K562 (cell line): ENCODE measurements around the gene PDE2A. TPM values are rescaled to one million over a fixed set of nuclear protein-coding genes. Genes with fewer than 3 reads are reported as not detected.
A peak's percentile ranks its signal among the peaks of the same experiment; 100 is the strongest.

ENCODE experiments used
- COPS2 ChIP-seq: fragments of 450-650 bp; conservative IDR thresholded peaks from 2 replicates; pipeline ENCODE4 v1.6.1; 2016; ENCODE audit warnings: mild to moderate bottlenecking, moderate library complexity
- FOXM1 ChIP-seq, 2 experiments: fragments of 450-650 bp in 1 of 2; sonication (generic) in 1 of 2; formaldehyde crosslinking in 1 of 2; IDR thresholded peaks; 2 replicates each; pipeline versions ENCODE4 v1.6.1 to v1.9.0; 2017 to 2022; ENCODE audit warnings: low read depth in 2 of 2, mild to moderate bottlenecking in 2 of 2, missing genetic modification reagents in 1 of 2, moderate library complexity in 1 of 2
- HNRNPH1 ChIP-seq: fragments of 200-400 bp; formaldehyde crosslinking; optimal IDR thresholded peaks from 2 replicates; pipeline ENCODE3; 2017; ENCODE audit warnings: low read depth, mild to moderate bottlenecking, low read length, moderate library complexity
- MIER1 ChIP-seq: fragments of 450-650 bp; IDR thresholded peaks from 2 replicates; pipeline ENCODE4 v1.6.1; 2016; ENCODE audit warnings: antibody characterized with exemption, mild to moderate bottlenecking, low read depth
- NUFIP1 ChIP-seq: fragments of 450-650 bp; IDR thresholded peaks from 2 replicates; pipeline ENCODE4 v1.6.1; 2018; ENCODE audit not compliant: partially characterized antibody
- PHB2 ChIP-seq: fragments of 450-650 bp; IDR thresholded peaks from 2 replicates; pipeline ENCODE4 v1.6.1; 2017; ENCODE audit warnings: low read depth
- PYGO2 ChIP-seq: fragments of 450-650 bp; IDR thresholded peaks from 2 replicates; pipeline ENCODE4 v1.6.1; 2016; ENCODE audit warnings: mild to moderate bottlenecking, missing genetic modification characterization, moderate library complexity, missing compliant biosample characterization
- RBFOX2 ChIP-seq: fragments of 200-400 bp; formaldehyde crosslinking; IDR thresholded peaks from 2 replicates; pipeline ENCODE4 v1.6.1; 2017; ENCODE audit warnings: low read depth, mild to moderate bottlenecking, low read length, moderate library complexity
- RUNX1 ChIP-seq: sonication (generic); IDR thresholded peaks from 2 replicates; pipeline ENCODE4 v1.6.1; 2016; ENCODE audit warnings: antibody characterized with exemption, low read depth
- SRSF3 ChIP-seq: fragments of 200-400 bp; formaldehyde crosslinking; IDR thresholded peaks from 2 replicates; pipeline ENCODE4 v1.6.1; 2016; ENCODE audit warnings: mild to moderate bottlenecking, low read length, moderate library complexity; ENCODE audit not compliant: insufficient read depth
- ZC3H11A ChIP-seq: IDR thresholded peaks from 2 replicates; pipeline ENCODE4 v1.6.1; 2012; ENCODE audit warnings: low read depth, low read length, improper control_type of control experiment
- ZFP36 ChIP-seq: fragments of 150-350 bp; IDR thresholded peaks from 2 replicates; pipeline ENCODE4 v1.6.1; 2018; ENCODE audit warnings: low read length, low read depth; ENCODE audit not compliant: partially characterized antibody
- ZHX1 ChIP-seq: fragments of 150-350 bp; conservative IDR thresholded peaks from 2 replicates; pipeline ENCODE4 v1.6.1; 2014; ENCODE audit warnings: low read length
- ZNF324 ChIP-seq: fragments of 250-450 bp; sonication (Bioruptor Pico); IDR thresholded peaks from 2 replicates; pipeline ENCODE4 v1.4.0; 2020; ENCODE audit warnings: mild to moderate bottlenecking
- ZNF384 ChIP-seq: IDR thresholded peaks from 2 replicates; pipeline ENCODE4 v1.6.1; 2012; ENCODE audit warnings: low read depth, low read length, improper control_type of control experiment
- polyA plus RNA-seq, 8 experiments: library from polyadenylated mRNA; depleted of rRNA in 4 of 8; stranded (reverse) in 5 of 8; unstranded in 3 of 8; fragments of >200 nt; fragmentation: Nextera tagmentation in 2 of 8; fragmentation: Illumina TruSeq in 1 of 8; extraction: Ambion mirVana in 2 of 8; extraction: Trizol in 1 of 8; gene quantifications; 2 replicates each; pipeline versions ENCODE4 v1.2.1 to v1.2.3, GENCODE V29; 2011 to 2014; ENCODE audit warnings: inconsistent platforms in 1 of 8, missing spikeins in 1 of 8
- total RNA-seq, 7 experiments: library from RNA; depleted of rRNA in 6 of 7; stranded (reverse); fragments of >200 nt in 6 of 7; fragmentation: Illumina TruSeq in 2 of 7; extraction: Trizol in 2 of 7; gene quantifications; 2 replicates each; pipeline versions ENCODE4 v1.2.1 to v1.2.3, GENCODE V29; 2011 to 2021; ENCODE audit warnings: low replicate concordance in 1 of 7
- TF ChIP-seq, protein P1 (sequence below): sonication (generic); formaldehyde crosslinking; IDR thresholded peaks from 2 replicates; pipeline ENCODE4 v1.8.0; 2022; ENCODE audit warnings: missing genetic modification reagents, mild to moderate bottlenecking, borderline replicate concordance
- TF ChIP-seq, protein P2 (sequence below): sonication (generic); formaldehyde crosslinking; IDR thresholded peaks from 2 replicates; pipeline ENCODE4 v1.8.1; 2023; ENCODE audit warnings: mild to moderate bottlenecking, missing genetic modification reagents
- TF ChIP-seq, protein P3 (sequence below): fragments of 150-350 bp; IDR thresholded peaks from 2 replicates; pipeline ENCODE4 v1.6.1; 2014; ENCODE audit warnings: low read depth, mild to moderate bottlenecking, low read length, borderline replicate concordance

The PDE2A gene
- total and polyA plus RNA-seq, 9 of the 15 experiments (the other 6 are each of a cell fraction or from before 2014, with no cell fraction given): 0.07 to 15.2 (median 1.6) TPM; not detected in 1

GRCh38 chr11:72652873-72653630, 21.2 kb downstream of the PDE2A start (continued):
- TF ChIP-seq, protein P1, sequence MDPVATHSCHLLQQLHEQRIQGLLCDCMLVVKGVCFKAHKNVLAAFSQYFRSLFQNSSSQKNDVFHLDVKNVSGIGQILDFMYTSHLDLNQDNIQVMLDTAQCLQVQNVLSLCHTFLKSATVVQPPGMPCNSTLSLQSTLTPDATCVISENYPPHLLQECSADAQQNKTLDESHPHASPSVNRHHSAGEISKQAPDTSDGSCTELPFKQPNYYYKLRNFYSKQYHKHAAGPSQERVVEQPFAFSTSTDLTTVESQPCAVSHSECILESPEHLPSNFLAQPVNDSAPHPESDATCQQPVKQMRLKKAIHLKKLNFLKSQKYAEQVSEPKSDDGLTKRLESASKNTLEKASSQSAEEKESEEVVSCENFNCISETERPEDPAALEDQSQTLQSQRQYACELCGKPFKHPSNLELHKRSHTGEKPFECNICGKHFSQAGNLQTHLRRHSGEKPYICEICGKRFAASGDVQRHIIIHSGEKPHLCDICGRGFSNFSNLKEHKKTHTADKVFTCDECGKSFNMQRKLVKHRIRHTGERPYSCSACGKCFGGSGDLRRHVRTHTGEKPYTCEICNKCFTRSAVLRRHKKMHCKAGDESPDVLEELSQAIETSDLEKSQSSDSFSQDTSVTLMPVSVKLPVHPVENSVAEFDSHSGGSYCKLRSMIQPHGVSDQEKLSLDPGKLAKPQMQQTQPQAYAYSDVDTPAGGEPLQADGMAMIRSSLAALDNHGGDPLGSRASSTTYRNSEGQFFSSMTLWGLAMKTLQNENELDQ (CRISPR knock-in tag): no peak
- TF ChIP-seq HNRNPH1 (no peak), ZHX1 (no peak), ZNF384 (no peak), ZFP36 (no peak), FOXM1 (IDR thresholded peaks at IDR 0.05; ENCODE audit: low read depth) (no peak), FOXM1 (CRISPR knock-in tag; IDR thresholded peaks at IDR 0.05; ENCODE audit: low read depth) (no peak), SRSF3 (no peak), ZC3H11A (no peak), RBFOX2 (no peak), COPS2 (no peak), ZNF324 (CRISPR knock-in tag) (no peak), PYGO2 (tag) (no peak), RUNX1 (no peak), MIER1 (no peak), NUFIP1 (no peak), PHB2 (peak; percentile 68)
- TF ChIP-seq, protein P2, sequence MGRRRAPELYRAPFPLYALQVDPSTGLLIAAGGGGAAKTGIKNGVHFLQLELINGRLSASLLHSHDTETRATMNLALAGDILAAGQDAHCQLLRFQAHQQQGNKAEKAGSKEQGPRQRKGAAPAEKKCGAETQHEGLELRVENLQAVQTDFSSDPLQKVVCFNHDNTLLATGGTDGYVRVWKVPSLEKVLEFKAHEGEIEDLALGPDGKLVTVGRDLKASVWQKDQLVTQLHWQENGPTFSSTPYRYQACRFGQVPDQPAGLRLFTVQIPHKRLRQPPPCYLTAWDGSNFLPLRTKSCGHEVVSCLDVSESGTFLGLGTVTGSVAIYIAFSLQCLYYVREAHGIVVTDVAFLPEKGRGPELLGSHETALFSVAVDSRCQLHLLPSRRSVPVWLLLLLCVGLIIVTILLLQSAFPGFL: no peak
- TF ChIP-seq, protein P3, sequence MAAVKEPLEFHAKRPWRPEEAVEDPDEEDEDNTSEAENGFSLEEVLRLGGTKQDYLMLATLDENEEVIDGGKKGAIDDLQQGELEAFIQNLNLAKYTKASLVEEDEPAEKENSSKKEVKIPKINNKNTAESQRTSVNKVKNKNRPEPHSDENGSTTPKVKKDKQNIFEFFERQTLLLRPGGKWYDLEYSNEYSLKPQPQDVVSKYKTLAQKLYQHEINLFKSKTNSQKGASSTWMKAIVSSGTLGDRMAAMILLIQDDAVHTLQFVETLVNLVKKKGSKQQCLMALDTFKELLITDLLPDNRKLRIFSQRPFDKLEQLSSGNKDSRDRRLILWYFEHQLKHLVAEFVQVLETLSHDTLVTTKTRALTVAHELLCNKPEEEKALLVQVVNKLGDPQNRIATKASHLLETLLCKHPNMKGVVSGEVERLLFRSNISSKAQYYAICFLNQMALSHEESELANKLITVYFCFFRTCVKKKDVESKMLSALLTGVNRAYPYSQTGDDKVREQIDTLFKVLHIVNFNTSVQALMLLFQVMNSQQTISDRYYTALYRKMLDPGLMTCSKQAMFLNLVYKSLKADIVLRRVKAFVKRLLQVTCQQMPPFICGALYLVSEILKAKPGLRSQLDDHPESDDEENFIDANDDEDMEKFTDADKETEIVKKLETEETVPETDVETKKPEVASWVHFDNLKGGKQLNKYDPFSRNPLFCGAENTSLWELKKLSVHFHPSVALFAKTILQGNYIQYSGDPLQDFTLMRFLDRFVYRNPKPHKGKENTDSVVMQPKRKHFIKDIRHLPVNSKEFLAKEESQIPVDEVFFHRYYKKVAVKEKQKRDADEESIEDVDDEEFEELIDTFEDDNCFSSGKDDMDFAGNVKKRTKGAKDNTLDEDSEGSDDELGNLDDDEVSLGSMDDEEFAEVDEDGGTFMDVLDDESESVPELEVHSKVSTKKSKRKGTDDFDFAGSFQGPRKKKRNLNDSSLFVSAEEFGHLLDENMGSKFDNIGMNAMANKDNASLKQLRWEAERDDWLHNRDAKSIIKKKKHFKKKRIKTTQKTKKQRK: no peak
